GM12878 (cell line): Measurements from ENCODE around the gene SCN10A.

Experiments used
- EP300 ChIP-seq, 2 experiments: fragments of 150-350 bp in 1 of 2; IDR thresholded peaks; 2 replicates each; pipeline ENCODE4 v1.6.1; 2011 to 2012; ENCODE audit warnings: low read depth in 2 of 2, low read length in 2 of 2, borderline replicate concordance in 1 of 2, improper control_type of control experiment in 1 of 2, inconsistent platforms in 1 of 2; ENCODE audit not compliant: control insufficient read depth in 1 of 2
- EZH2 ChIP-seq: IDR thresholded peaks from 2 replicates; pipeline ENCODE4 v1.6.1; 2012; ENCODE audit warnings: low read depth, mild to moderate bottlenecking, control low read depth, inconsistent platforms, low read length, borderline replicate concordance; ENCODE audit not compliant: control insufficient read depth
- HDAC2 ChIP-seq: fragments of 200-600 bp; sonication (generic); IDR thresholded peaks from 2 replicates; pipeline ENCODE4 v1.6.1; 2017
- JUND ChIP-seq: IDR thresholded peaks from 2 replicates; pipeline ENCODE4 v1.6.1; 2012; ENCODE audit warnings: low read depth, mild to moderate bottlenecking, low read length, improper control_type of control experiment, moderate library complexity
- POLR2AphosphoS5 ChIP-seq: IDR thresholded peaks from 2 replicates; pipeline ENCODE4 v1.6.1; 2011; ENCODE audit warnings: mild to moderate bottlenecking, low read length, inconsistent platforms
- ZBTB33 ChIP-seq: fragments of 450-650 bp; IDR thresholded peaks from 2 replicates; pipeline ENCODE4 v1.6.1; 2017; ENCODE audit warnings: mild to moderate bottlenecking
- ZZZ3 ChIP-seq: IDR thresholded peaks from 2 replicates; pipeline ENCODE4 v1.6.1; 2011; ENCODE audit warnings: low read depth; ENCODE audit not compliant: control insufficient read depth, insufficient read length
- TF ChIP-seq, protein P1 (sequence below), 3 experiments: IDR thresholded peaks in 2 of 3; conservative IDR thresholded peaks in 1 of 3; 2 replicates each; pipeline ENCODE4 v1.5.1; 2011; ENCODE audit warnings: low read depth in 3 of 3, low read length in 3 of 3, mild to moderate bottlenecking in 3 of 3, control low read depth in 2 of 3, moderate library complexity in 2 of 3, inconsistent platforms in 1 of 3, mixed read lengths in 1 of 3; ENCODE audit not compliant: control insufficient read depth in 2 of 3, insufficient read depth in 1 of 3; ENCODE audit errors: extremely low read depth in 1 of 3
- TF ChIP-seq, protein P2 (sequence below): IDR thresholded peaks from 2 replicates; pipeline ENCODE4 v1.6.1; 2011; ENCODE audit warnings: low read depth, low read length, improper control_type of control experiment, borderline replicate concordance

- TF ChIP-seq HDAC2 (no peak), ZZZ3 (no peak), JUND (no peak), ZBTB33 (no peak), EZH2 (no peak), POLR2AphosphoS5 (no peak), EP300 (IDR thresholded peaks at IDR 0.05; ENCODE audit: borderline replicate concordance in 1 of 2, control insufficient read depth in 1 of 2, low read depth in 2 of 2, low read length in 2 of 2) (no peak)
- TF ChIP-seq, protein P1, sequence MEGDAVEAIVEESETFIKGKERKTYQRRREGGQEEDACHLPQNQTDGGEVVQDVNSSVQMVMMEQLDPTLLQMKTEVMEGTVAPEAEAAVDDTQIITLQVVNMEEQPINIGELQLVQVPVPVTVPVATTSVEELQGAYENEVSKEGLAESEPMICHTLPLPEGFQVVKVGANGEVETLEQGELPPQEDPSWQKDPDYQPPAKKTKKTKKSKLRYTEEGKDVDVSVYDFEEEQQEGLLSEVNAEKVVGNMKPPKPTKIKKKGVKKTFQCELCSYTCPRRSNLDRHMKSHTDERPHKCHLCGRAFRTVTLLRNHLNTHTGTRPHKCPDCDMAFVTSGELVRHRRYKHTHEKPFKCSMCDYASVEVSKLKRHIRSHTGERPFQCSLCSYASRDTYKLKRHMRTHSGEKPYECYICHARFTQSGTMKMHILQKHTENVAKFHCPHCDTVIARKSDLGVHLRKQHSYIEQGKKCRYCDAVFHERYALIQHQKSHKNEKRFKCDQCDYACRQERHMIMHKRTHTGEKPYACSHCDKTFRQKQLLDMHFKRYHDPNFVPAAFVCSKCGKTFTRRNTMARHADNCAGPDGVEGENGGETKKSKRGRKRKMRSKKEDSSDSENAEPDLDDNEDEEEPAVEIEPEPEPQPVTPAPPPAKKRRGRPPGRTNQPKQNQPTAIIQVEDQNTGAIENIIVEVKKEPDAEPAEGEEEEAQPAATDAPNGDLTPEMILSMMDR (IDR thresholded peaks at IDR 0.05 in 2 of 3, conservative IDR thresholded peaks at IDR 0.05 in 1 of 3; ENCODE audit: control insufficient read depth in 2 of 3, extremely low read depth in 1 of 3, insufficient read depth in 1 of 3, low read depth in 3 of 3, low read length in 3 of 3), result no peak
- TF ChIP-seq, protein P2, sequence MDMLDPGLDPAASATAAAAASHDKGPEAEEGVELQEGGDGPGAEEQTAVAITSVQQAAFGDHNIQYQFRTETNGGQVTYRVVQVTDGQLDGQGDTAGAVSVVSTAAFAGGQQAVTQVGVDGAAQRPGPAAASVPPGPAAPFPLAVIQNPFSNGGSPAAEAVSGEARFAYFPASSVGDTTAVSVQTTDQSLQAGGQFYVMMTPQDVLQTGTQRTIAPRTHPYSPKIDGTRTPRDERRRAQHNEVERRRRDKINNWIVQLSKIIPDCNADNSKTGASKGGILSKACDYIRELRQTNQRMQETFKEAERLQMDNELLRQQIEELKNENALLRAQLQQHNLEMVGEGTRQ, result no peak
Measured at GRCh38 chr3:38723569-38724391, 92.2 kb downstream of the SCN10A start.
